GM12873 (cell line): Measurements from ENCODE around the gene SIM1.

Experiments
- CTCF ChIP-seq: IDR thresholded peaks from 2 replicates; pipeline ENCODE4 v1.5.1; 2012; ENCODE audit warnings: low read depth, mild to moderate bottlenecking, moderate library complexity, low read length, control low read depth; ENCODE audit not compliant: insufficient read depth; ENCODE audit errors: missing control alignments

SIM1 gene

GRCh38 chr6:100458841-100459591 lies 5.7 kb downstream of the SIM1 start:
- TF ChIP-seq CTCF: no peak

GRCh38 chr6:100457311-100457990 lies 7.3 kb downstream of the SIM1 start:
- no peak for TF ChIP-seq CTCF

GRCh38 chr6:100456908-100457235 lies 7.8 kb downstream of the SIM1 start:
- TF ChIP-seq CTCF: no peak

- TF ChIP-seq CTCF: no peak
Measured at GRCh38 chr6:100456141-100456907, 8.4 kb downstream of the SIM1 start.

GRCh38 chr6:100455230-100456124 lies 9.2 kb downstream of the SIM1 start:
- no peak for TF ChIP-seq CTCF

GRCh38 chr6:100454551-100455229 lies 10.0 kb downstream of the SIM1 start:
- TF ChIP-seq CTCF: no peak
